PC-3 (cell line): ENCODE results near the gene KAT6B. TPM values are rescaled to one million over a fixed set of nuclear protein-coding genes. Genes with fewer than 3 reads are reported as not detected.
A peak's percentile ranks its signal among the peaks of the same experiment; 100 is the strongest.
"Not testable (repeated sequence)": the region's sequence is repeated elsewhere in the genome, so short reads cannot be mapped to it uniquely, and the experiment has no call there.

Source experiments
- ATAC-seq: fragments of 200-7000 bp; cut with Tn5 transposase; 2 replicates; pipeline ENCODE4 v1.9.1; 2020; ENCODE audit warnings: mild to moderate bottlenecking, moderate library complexity
- BruUV-seq: library from RNA; stranded (reverse); fragments of 400-500 nt; replicated peaks from 2 replicates; lab custom pipeline; 2021; lab: Mats Ljungman, UMichigan
- CTCF ChIA-PET: fragments of 300-600 bp; sonication (Branson Sonifier 250); formaldehyde crosslinking; loops from one replicate; lab custom pipeline; 2022; ENCODE audit warnings: antibody characterized with exemption; lab: Charles Lee
- POLR2A ChIA-PET: fragments of 300-600 bp; sonication (Branson Sonifier 250); formaldehyde crosslinking; loops from one replicate; lab custom pipeline; 2022; ENCODE audit warnings: antibody characterized with exemption; ENCODE audit not compliant: unreplicated experiment; lab: Charles Lee
- DNase-seq: peaks from one replicate; pipeline ENCODE4 v3.0.0-alpha.2; 2015
- H2AFZ ChIP-seq: fragments of 300-600 bp; sonication (generic); 2 replicates; pipeline ENCODE4 v1.6.0; 2016; ENCODE audit warnings: antibody characterized with exemption, low read length
- H3F3A ChIP-seq: fragments of 300-600 bp; sonication (generic); one replicate; pipeline ENCODE4 v1.6.0; 2017; ENCODE audit warnings: antibody characterized with exemption, low read length, control low read depth, mild to moderate bottlenecking; ENCODE audit not compliant: unreplicated experiment
- H3K27ac ChIP-seq: fragments of 300-600 bp; sonication (generic); 2 replicates; pipeline ENCODE4 v1.5.1; 2016; ENCODE audit warnings: mild to moderate bottlenecking, low read length
- H3K27me3 ChIP-seq: fragments of 300-600 bp; sonication (generic); 2 replicates; pipeline ENCODE4 v1.6.1; 2016; ENCODE audit warnings: low read length, mixed read lengths
- H3K36me3 ChIP-seq: fragments of 300-600 bp; sonication (generic); 2 replicates; pipeline ENCODE4 v1.6.1; 2016; ENCODE audit warnings: low read depth, mixed run types, low read length, mixed read lengths
- H3K4me1 ChIP-seq: fragments of 300-600 bp; sonication (generic); 2 replicates; pipeline ENCODE4 v1.5.1; 2016; ENCODE audit warnings: low read length; ENCODE audit not compliant: insufficient read depth
- H3K4me2 ChIP-seq: fragments of 300-600 bp; sonication (generic); 2 replicates; pipeline ENCODE4 v1.6.0; 2016; ENCODE audit warnings: low read length
- H3K4me3 ChIP-seq: fragments of 300-600 bp; sonication (generic); 2 replicates; pipeline ENCODE4 v1.5.1; 2016; ENCODE audit warnings: mild to moderate bottlenecking, low read length, mixed read lengths
- H3K79me2 ChIP-seq: fragments of 300-600 bp; sonication (generic); 2 replicates; pipeline ENCODE4 v1.6.1; 2017; ENCODE audit warnings: low read length, mixed read lengths
- H3K9ac ChIP-seq: fragments of 300-600 bp; sonication (generic); 2 replicates; pipeline ENCODE4 v1.6.0; 2016; ENCODE audit warnings: mild to moderate bottlenecking, low read length
- H3K9me2 ChIP-seq: fragments of 300-600 bp; sonication (generic); replicated peaks from 2 replicates; pipeline ENCODE4 v1.6.1; 2016; ENCODE audit warnings: mixed run types, low read length, mixed read lengths
- H3K9me3 ChIP-seq: fragments of 300-600 bp; sonication (generic); 2 replicates; pipeline ENCODE4 v1.6.1; 2016; ENCODE audit warnings: low read length, mixed read lengths
- H4K20me1 ChIP-seq: fragments of 300-600 bp; sonication (generic); 2 replicates; pipeline ENCODE4 v1.6.1; 2016; ENCODE audit warnings: low read length, mixed read lengths
- EZH2 ChIP-seq: fragments of 300-600 bp; sonication (generic); IDR thresholded peaks from one replicate; pipeline ENCODE4 v1.6.1; 2017; ENCODE audit warnings: antibody characterized with exemption, mild to moderate bottlenecking, low read length; ENCODE audit not compliant: unreplicated experiment
- EZH2phosphoT487 ChIP-seq: fragments of 300-600 bp; sonication (generic); IDR thresholded peaks from 2 replicates; pipeline ENCODE4 v1.6.1; 2018; ENCODE audit warnings: mild to moderate bottlenecking, antibody characterized with exemption, low read length, borderline replicate concordance
- intact Hi-C: fragments of 100-400 bp; cut with micrococcal nuclease; formaldehyde crosslinking; loops from 2 replicates; pipeline ENCODE4 v1.9.0; 2023
- total RNA-seq: library from RNA; depleted of rRNA; stranded (reverse); fragments of >200 nt; gene quantifications from 2 replicates; pipeline ENCODE4 v1.2.3, GENCODE V29; 2014
- TF ChIP-seq, protein P1 (sequence below): fragments of 300-600 bp; sonication (generic); conservative IDR thresholded peaks from 2 replicates; pipeline ENCODE4 v1.5.1; 2017; ENCODE audit warnings: antibody characterized with exemption, low read depth, mild to moderate bottlenecking, low read length

KAT6B gene
- total RNA-seq, 1 experiment from 2014 or later: 94.5 TPM

DNA sequence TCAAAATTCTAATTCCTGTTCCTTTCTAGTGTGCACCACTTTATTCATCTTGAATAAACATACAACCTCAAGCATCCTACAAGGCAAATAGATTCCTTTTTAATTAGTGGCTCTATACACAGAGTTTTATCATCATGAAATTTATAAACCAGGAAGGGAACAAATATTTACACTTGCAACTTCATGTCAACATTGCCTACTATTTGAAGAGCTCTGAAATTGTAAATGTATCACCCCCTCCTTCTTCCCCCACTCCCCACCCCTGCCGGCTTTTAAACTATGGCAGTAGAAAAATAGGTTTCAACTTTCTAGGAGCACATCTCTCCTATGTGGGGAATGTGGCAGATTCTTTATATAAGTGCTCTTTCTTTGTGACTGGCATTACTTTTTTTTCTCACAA lies 49.6 kb downstream of the KAT6B start:
- Histone ChIP-seq H3K36me3 (no peaks in the 10 kb centered on the region), H3K4me1 (peaks cover 56% of the 10 kb centered on the region), H3K4me2 (peak overlapping the region; percentile 54), H3K9ac (peak overlapping the region; percentile 4), H2AFZ (no peak overlapping the region), H3K79me2 (peaks cover 87% of the 10 kb centered on the region), H3K27me3 (no peaks in the 10 kb centered on the region), H3K9me2 (no peaks in the 10 kb centered on the region), H3K27ac (peak overlapping the region; percentile 67), H4K20me1 (peaks cover 21% of the 10 kb centered on the region; the same call in 1 of the 2 replicates), H3K9me3 (no peaks in the 10 kb centered on the region), H3F3A (peaks cover 11% of the 10 kb centered on the region), H3K4me3 (peak overlapping the region; percentile 1; the same call in 1 of the 2 replicates)
- intact Hi-C loops: loop anchor here (1.0 to 5.0 kb wide), 12 partner anchors 22 to 610 kb away; partner anchors contain the start of gene KAT6B
- CTCF ChIA-PET: interaction anchor here (0.5 to 1.2 kb wide), 3 partner anchors 28 to 72 kb away, joined by 3 to 4 read pairs (median 4); no protein-coding TSS in a partner anchor
- peak; percentile 99 for DNase-seq
- 0 out of 2 replicates have a peak, but pooled peaks have one; percentile 4 for TF ChIP-seq EZH2phosphoT487
- TF ChIP-seq, protein P1, sequence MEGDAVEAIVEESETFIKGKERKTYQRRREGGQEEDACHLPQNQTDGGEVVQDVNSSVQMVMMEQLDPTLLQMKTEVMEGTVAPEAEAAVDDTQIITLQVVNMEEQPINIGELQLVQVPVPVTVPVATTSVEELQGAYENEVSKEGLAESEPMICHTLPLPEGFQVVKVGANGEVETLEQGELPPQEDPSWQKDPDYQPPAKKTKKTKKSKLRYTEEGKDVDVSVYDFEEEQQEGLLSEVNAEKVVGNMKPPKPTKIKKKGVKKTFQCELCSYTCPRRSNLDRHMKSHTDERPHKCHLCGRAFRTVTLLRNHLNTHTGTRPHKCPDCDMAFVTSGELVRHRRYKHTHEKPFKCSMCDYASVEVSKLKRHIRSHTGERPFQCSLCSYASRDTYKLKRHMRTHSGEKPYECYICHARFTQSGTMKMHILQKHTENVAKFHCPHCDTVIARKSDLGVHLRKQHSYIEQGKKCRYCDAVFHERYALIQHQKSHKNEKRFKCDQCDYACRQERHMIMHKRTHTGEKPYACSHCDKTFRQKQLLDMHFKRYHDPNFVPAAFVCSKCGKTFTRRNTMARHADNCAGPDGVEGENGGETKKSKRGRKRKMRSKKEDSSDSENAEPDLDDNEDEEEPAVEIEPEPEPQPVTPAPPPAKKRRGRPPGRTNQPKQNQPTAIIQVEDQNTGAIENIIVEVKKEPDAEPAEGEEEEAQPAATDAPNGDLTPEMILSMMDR: no peak
- no TSS peak for BruUV-seq
- POLR2A ChIA-PET: interaction anchor here (0.5 to 0.7 kb wide), 6 partner anchors 20 to 277 kb away, joined by 3 to 5 read pairs (median 4); no protein-coding TSS in a partner anchor
- peak; percentile 92 for ATAC-seq

DNA sequence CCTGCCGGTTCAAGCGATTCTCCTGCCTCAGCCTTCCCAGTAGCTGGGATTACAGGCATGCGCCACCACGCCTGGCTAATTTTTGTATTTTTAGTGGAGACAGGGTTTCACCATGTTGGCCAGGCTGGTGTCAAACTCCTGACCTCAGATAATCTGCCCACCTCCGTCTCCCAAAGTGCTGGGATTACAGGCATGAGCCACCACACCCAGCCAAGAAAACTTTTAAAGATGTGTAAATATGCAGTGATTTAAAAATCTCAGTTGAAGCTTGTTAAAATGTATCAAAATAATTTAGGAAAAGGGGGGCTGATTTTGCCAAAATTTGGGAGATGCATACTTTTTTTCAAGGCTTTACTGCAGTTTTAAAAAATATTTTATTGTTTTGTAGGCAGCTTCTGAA lies 50.7 kb downstream of the KAT6B start:
- Histone ChIP-seq H4K20me1 (peaks cover 16% of the 10 kb centered on the region; the same call in 1 of the 2 replicates), H3F3A (peaks cover 11% of the 10 kb centered on the region), H3K4me1 (peaks cover 60% of the 10 kb centered on the region), H3K79me2 (peaks cover 89% of the 10 kb centered on the region)
- H3K9ac ChIP-seq, H3K4me3 ChIP-seq, DNase-seq, H3K4me2 ChIP-seq, H3K27me3 ChIP-seq, BruUV-seq, ATAC-seq, H3K27ac ChIP-seq, H3K9me3 ChIP-seq, H3K9me2 ChIP-seq, H2AFZ ChIP-seq, H3K36me3 ChIP-seq: not testable (repeated sequence)
- ChIA-PET CTCF (interaction anchor here (1.2 kb wide), 1 partner anchor 27 kb away, joined by 4 read pairs; no protein-coding TSS in a partner anchor), POLR2A (interaction anchor here (0.6 kb wide), 1 partner anchor 91 kb away, joined by 3 read pairs; no protein-coding TSS in a partner anchor)
- intact Hi-C loops: loop anchor here (5.0 kb wide), 1 partner anchor 225 kb away; no protein-coding TSS in a partner anchor

DNA sequence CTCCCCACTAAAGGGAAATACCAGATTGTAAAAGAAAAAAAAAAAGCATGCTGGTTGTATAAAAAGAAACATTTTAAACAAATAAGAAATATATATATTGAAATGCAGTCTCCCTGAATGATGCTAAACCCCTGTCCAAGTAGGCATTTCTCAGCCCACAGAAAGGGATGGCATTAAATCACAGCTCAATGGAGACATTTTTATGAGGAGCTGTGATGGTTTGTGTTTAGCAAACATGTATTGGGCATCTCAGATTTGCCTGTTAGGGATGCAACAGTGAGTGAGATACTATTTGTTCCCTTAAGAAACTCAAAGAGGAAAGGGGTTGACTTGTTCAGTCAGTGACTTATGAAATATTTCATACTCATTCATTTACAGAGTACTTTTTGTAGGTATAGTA lies 51.5 kb downstream of the KAT6B start:
- no peaks in the 10 kb centered on the region for H3K9me2 ChIP-seq
- DNase-seq (peak; percentile 39), ATAC-seq (no peak)
- no peak overlapping the region for H3K4me3 ChIP-seq
- H3K79me2 ChIP-seq: peaks cover 87% of the 10 kb centered on the region
- intact Hi-C loops: loop anchor here (5.0 kb wide), 1 partner anchor 224 kb away; no protein-coding TSS in a partner anchor
- POLR2A ChIA-PET: no interaction called here
- H3K27me3 ChIP-seq: no peaks in the 10 kb centered on the region
- H2AFZ ChIP-seq: no peak overlapping the region
- H3K27ac ChIP-seq: no peak overlapping the region
- H3K4me1 ChIP-seq: peaks cover 69% of the 10 kb centered on the region
- no peaks in the 10 kb centered on the region for H3K36me3 ChIP-seq
- no peak overlapping the region for H3K9ac ChIP-seq
- peaks cover 19% of the 10 kb centered on the region; the same call in 1 of the 2 replicates for H4K20me1 ChIP-seq
- BruUV-seq: no TSS peak
- peaks cover 11% of the 10 kb centered on the region for H3F3A ChIP-seq
- H3K4me2 ChIP-seq: no peak overlapping the region
- H3K9me3 ChIP-seq: no peaks in the 10 kb centered on the region
- CTCF ChIA-PET: no interaction called here
- TF ChIP-seq, protein P1: no peak
- TF ChIP-seq EZH2phosphoT487 (no peak), EZH2 (no peak)
